GM15510 (cell line): ENCODE data around the gene HOXB7.

Experiments used
- POLR2A ChIP-seq: IDR thresholded peaks from 3 replicates; pipeline ENCODE4 v1.6.1; 2011; ENCODE audit warnings: borderline replicate concordance; ENCODE audit not compliant: insufficient read length; ENCODE audit errors: extremely low read depth

HOXB7 gene

GRCh38 chr17:48600244-48601098, 10.3 kb downstream of the HOXB7 start:
- no peak for TF ChIP-seq POLR2A

GRCh38 chr17:48599354-48599753, 11.5 kb downstream of the HOXB7 start:
- TF ChIP-seq POLR2A, result no peak

- TF ChIP-seq POLR2A, result no peak
Observed at GRCh38 chr17:48598736-48599135, 12.1 kb downstream of the HOXB7 start.

DNA sequence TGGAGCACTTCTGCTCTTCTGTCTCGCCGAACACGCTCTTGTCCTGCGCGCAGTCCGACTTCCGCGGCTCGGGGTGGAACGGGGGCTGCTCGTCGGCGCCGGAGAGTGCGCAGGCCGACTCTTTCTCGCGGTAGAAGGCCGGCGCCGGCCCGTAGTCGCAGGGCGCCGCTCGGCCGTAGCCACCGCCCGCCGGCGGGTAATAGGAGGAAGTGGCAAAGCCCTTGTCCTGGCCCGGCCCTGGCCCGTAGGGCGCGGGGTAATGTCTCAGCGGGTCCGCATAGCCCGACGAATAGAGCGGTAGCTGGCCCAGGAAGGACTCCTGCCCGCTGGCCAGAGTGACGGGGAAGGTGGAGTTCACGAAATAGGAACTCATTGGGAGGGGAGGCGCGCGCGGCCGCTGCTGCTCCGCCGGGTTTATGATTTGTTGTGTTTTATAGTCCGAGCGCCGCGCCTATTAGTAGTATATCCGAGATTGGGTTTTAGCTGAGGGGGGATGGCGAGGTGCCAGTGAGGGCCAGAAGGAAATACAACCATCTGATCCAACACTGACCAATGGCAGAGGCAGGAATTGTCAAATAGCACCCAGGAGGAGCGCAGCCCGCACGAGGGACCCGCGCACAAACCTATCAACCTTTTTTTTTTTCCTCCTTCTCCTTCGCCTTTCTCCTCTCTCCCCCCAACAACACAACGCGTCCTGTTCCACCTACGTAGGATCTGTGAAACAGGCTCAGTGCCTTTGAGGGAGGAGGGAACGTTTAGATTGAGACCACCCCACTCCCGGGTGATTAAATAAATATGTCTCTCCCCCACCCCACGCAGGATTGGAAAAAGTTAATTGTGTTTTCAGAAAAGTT, 12.8 kb downstream of the HOXB7 start:
- no peak for TF ChIP-seq POLR2A

DNA sequence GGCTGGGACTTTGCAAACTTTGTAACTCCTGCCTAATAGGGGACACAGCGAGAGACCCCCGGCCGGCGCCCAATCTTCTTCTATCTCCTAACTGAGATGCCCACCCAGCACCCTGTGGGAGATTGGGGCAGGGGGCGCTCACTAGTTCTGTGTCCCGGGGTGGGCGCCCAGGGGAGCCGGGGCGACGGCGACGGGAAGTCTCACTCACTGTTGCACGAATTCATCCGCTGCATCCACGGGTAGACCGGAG, 13.4 kb downstream of the HOXB7 start:
- no peak for TF ChIP-seq POLR2A

GRCh38 chr17:48596735-48597527, 13.9 kb downstream of the HOXB7 start:
- no peak for TF ChIP-seq POLR2A

DNA sequence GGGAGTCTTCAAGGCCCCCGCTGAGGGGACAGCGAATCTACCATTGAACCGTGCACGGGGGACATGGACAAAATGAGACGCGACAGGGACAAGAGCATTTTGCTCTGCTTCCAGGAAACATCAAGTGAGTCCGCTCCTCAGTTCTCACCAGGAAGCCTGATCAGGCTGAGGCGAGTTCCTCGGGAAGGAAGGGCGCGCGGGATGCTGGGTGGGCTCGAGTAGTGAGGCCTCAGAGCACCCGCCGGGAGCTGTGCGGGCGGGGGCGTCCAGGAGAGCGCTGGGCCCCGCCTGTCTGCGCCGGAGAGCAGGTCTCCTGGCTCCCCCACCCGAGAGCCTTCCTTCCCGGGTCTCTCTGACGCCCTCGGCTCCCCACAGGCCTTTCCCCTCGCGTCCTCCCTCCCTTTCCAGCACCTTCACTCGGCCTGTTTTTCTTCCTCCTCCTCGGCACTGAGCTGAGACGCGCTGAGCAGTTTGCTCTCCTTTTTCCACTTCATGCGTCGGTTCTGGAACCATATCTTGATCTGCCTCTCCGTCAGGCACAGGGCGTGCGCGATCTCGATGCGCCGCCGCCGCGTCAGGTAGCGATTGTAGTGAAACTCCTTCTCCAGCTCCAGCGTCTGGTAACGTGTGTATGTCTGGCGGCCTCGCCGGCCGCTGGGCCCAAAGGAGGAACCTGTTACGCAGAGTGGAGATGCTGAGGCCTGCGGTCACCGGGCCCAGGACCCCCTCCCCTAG, 14.7 kb downstream of the HOXB7 start:
- no peak for TF ChIP-seq POLR2A

GRCh38 chr17:48595278-48595999, 15.4 kb downstream of the HOXB7 start:
- no peak for TF ChIP-seq POLR2A

GRCh38 chr17:48594538-48595277, 16.1 kb downstream of the HOXB7 start:
- no peak for TF ChIP-seq POLR2A

DNA sequence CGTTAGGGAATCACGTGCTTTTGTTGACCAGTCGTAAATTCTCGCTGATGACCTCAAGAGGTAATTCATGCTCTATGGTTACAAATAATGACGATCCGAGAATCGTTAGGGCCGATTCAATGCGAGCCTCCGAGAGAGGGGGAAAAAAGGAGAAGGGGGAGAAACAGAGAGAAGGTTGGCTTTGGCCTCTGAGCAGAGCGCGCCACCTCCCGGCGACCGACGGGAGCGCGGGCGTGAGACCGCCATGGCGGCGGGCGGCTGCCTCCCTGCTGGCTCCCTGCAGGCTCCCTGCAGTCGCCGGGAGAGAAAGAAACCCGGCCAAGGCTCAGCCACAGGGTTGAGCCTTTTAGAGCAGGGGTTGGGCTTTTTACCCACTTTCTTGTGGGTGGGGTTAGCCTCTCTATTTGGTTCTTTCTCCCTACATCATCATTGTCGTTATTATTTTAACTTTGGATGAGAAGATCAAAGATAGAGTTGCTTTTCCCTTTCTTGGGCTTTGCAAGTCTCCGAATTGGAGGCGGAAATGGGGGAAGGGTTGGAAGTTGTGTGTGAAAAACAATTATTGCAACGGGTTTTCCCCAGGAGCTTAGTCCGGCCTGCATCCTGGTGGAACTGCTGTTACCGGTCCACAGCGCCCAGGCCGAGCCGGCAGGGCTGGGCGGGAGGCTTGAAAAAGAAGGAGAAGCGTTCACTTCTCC, 16.8 kb downstream of the HOXB7 start:
- TF ChIP-seq POLR2A, result no peak

DNA sequence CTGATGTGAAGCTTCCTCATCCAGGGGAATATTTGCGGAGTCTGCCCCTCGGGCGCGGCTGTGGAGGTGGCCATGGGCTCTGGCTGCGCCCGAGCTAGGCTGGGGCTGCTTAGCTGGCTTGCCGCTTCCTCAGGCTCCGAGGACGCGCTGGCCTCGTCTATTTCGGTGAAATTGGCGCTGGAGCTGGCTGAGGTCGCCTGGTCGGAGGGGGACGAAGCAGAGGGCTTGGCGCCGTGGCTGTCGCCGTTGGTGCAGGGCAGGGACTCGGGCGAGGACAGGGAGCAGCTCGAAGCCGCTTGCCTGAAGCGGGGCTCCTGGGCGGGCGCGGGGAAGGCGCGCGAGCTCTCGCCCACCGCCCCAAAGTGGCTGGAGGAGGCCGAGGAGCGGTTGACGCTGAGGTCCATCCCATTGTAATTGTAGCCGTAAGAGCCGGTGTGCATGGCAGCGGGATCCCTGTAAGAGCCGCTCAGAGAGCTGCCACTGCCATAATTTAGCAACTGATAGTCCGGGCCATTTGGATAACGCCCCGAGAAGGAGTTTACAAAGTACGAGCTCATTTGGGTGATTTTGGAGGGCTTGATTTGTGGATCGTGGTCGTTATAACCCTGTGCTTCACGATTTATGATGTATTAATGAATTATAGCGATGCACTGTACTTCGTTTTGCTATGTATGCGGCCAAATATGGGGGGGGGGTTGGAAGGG, 17.5 kb downstream of the HOXB7 start, which contains the start of gene HOXB5:
Gene HOXB5, minus strand, starts transcription at position 654 of the 704 bp plus-strand sequence. Its CDS starts 97 bp downstream, at position 557.
- TF ChIP-seq POLR2A, result no peak

DNA sequence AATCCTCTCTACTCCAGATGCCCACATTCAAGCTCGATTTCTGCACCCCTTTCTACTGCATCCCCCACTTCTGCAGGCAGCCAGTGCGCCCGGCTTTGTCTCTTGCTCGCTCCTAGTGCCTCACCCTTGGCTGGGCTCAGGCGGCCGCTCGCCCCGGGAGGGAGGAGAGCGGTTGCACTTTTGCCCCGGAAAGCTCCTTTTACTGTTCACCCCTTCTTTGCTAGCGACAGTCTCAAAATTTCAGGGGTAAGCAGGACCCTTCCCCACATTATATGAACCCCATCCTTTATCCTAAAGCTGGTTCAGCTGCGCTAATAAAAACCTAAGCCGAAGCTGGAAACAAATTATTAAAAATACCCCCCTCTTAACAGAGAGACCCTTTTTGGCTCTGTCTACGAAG, 18.2 kb downstream of the HOXB7 start:
- no peak for TF ChIP-seq POLR2A
